ENCODE results near the gene CANT1. TPM values are rescaled to one million over a fixed set of nuclear protein-coding genes. Genes with fewer than 3 reads are reported as not detected.

Gene CANT1
- total RNA-seq, 1 experiment from 2014 or later, result 33.0 TPM

- H3K4me1 Mint-ChIP-seq, result peaks cover 3 to 8% of the 10 kb centered on the region in 2 experiments; a peak in 2 of 4 replicates
- H3K9me3 Mint-ChIP-seq, result no peaks in the 10 kb centered on the region
- Histone ChIP-seq H2BK5ac (ENCODE audit: insufficient read length, low read length) (no peak overlapping the region), H2BK15ac (ENCODE audit: low read depth, low read length) (no peak overlapping the region), H2BK12ac (ENCODE audit: insufficient read length, low read depth, low read length) (no peak overlapping the region), H4K8ac (replicated peaks; ENCODE audit: insufficient read length, low read depth, low read length) (no peak overlapping the region), H3K27me3 (ENCODE audit: insufficient read depth, low read length) (no peaks in the 10 kb centered on the region), H3K27ac (ENCODE audit: insufficient read length, low read depth, low read length) (no peak overlapping the region), H3K23me2 (ENCODE audit: insufficient read length, low read depth, low read length, poor library complexity, severe bottlenecking) (peaks cover 3% of the 10 kb centered on the region), H3K4ac (ENCODE audit: low read depth, low read length) (no peak overlapping the region), H4K91ac (ENCODE audit: insufficient read length, low read depth, low read length) (no peak overlapping the region), H3K79me1 (ENCODE audit: insufficient read depth, low read depth, low read length, poor library complexity, severe bottlenecking) (no peaks in the 10 kb centered on the region), H2BK120ac (ENCODE audit: low read depth, low read length, poor library complexity, severe bottlenecking) (no peak overlapping the region), H3K18ac (ENCODE audit: insufficient read length, low read depth, low read length) (no peak overlapping the region), H3K79me2 (ENCODE audit: insufficient read depth, low read length) (no peaks in the 10 kb centered on the region), H3K56ac (ENCODE audit: insufficient read length, low read depth, low read length) (no peak overlapping the region), H4K20me1 (ENCODE audit: control insufficient read depth, insufficient read depth, insufficient read length) (no peaks in the 10 kb centered on the region), H4K5ac (ENCODE audit: insufficient read length, low read depth, low read length) (no peak overlapping the region), H3K9me3 (ENCODE audit: control insufficient read depth, low read depth, low read length) (no peaks in the 10 kb centered on the region), H2AFZ (ENCODE audit: low read length) (no peak overlapping the region), H2AK5ac (ENCODE audit: insufficient read length, low read length) (no peak overlapping the region), H2BK20ac (ENCODE audit: low read depth, low read length, poor library complexity, severe bottlenecking) (no peak overlapping the region), H3K14ac (ENCODE audit: insufficient read depth, low read length) (no peak overlapping the region; the same call in 1 of the 2 replicates), H3T11ph (ENCODE audit: low read length) (no peak overlapping the region), H3K9ac (ENCODE audit: extremely low read depth, insufficient read length, low read length) (no peak overlapping the region), H3K23ac (ENCODE audit: insufficient read length, low read depth, low read length) (no peak overlapping the region), H3K4me1 (ENCODE audit: insufficient read depth, low read length) (no peaks in the 10 kb centered on the region), H3K4me2 (ENCODE audit: insufficient read depth, insufficient read length, low read length) (no peak overlapping the region)
- TF ChIP-seq CTCF (conservative IDR thresholded peaks at IDR 0.05), result no peak
- no CpG with 5 or more reads among the region's 28 CpGs for WGBS (ENCODE audit: extremely low coverage, insufficient read length, low lambda C conversion rate)
- no peak overlapping the region for H3K4me3 Mint-ChIP-seq
- H3K27ac Mint-ChIP-seq, result no peak overlapping the region
- peaks cover 87% of the 10 kb centered on the region for H3K27me3 Mint-ChIP-seq (ENCODE audit: low read depth)
- H3K36me3 Mint-ChIP-seq (ENCODE audit: insufficient read depth in 1 of 3, low read depth in 3 of 3), result no peaks in the 10 kb centered on the region
- DNase-seq, result no peak
Measured at GRCh38 chr17:79033741-79034501, 24.4 kb upstream of the CANT1 start.
